Measurements from ENCODE around the gene BLNK. TPM values are rescaled to one million over a fixed set of nuclear protein-coding genes. Genes with fewer than 3 reads are reported as not detected.

Gene BLNK
- total RNA-seq (2011; cell fraction: chromatin; rRNA removed; ENCODE audit: low replicate concordance): not detected in 2 replicates
- not detected in 2 replicates for total RNA-seq (2011; cell fraction: nucleolus; rRNA removed)
- total RNA-seq (2011; cell fraction: nucleoplasm; rRNA removed): not detected in 2 replicates
- not detected in 2 replicates for total RNA-seq (2014; rRNA removed)
- not detected in 2 replicates for total RNA-seq (2014; rRNA removed; fragmentation: Illumina TruSeq; extraction: Trizol)
- not detected in 2 replicates for total RNA-seq (2015; rRNA removed; fragmentation: Illumina TruSeq; extraction: Trizol)
- total RNA-seq (2021): 0.20 TPM in 1 of 2 replicates, not detected in the other
- polyA plus RNA-seq (2011; rRNA removed): not detected in 2 replicates
- not detected in 2 replicates for polyA plus RNA-seq (2011; cell fraction: cytosol; rRNA removed)
- not detected in 2 replicates for polyA plus RNA-seq (2011; cell fraction: nucleus; rRNA removed)
- polyA plus RNA-seq (2012): not detected in 2 replicates
- polyA plus RNA-seq (2014; fragmentation: Illumina TruSeq; extraction: Trizol): not detected in 2 replicates
- not detected for polyA plus RNA-seq (2014; fragmentation: Nextera tagmentation; extraction: Ambion mirVana)
- not detected in 2 replicates for polyA plus RNA-seq (2014; rRNA removed)
- polyA minus RNA-seq (2011; rRNA and poly(A)+ RNA removed): not detected in 2 replicates
- not detected in 2 replicates for polyA minus RNA-seq (2011; cell fraction: cytosol; rRNA and poly(A)+ RNA removed)
- polyA minus RNA-seq (2011; cell fraction: nucleus; rRNA and poly(A)+ RNA removed): not detected in 2 replicates
- Bru-seq, nascent RNA: percentile 6 among the genes with signal in this experiment
- percentile 3 among the genes with signal in this experiment for BruChase-seq, experiment 1, labeled RNA remaining after a 2-hour chase
- percentile 5 among the genes with signal in this experiment for BruChase-seq, experiment 2, labeled RNA remaining after a 6-hour chase
- long read RNA-seq, experiment 1: 0 reads
- long read RNA-seq, experiment 2: 0 reads
- long read RNA-seq, experiment 3: 0 reads

- ATAC-seq (no peak), FAIRE-seq (no peak), DNase-seq (ENCODE audit: extremely low read depth in 1 of 4, low spot score in 3 of 4) (no peak)
- TF ChIP-seq ZNF408 (CRISPR knock-in tag; IDR thresholded peaks at IDR 0.05; ENCODE audit: low read depth) (no peak), SNRNP70 (optimal IDR thresholded peaks at IDR 0.05; ENCODE audit: low read depth, low read length) (no peak), TAL1 (IDR thresholded peaks at IDR 0.05) (no peak), TEAD1 (CRISPR knock-in tag; IDR thresholded peaks at IDR 0.05) (no peak), ZNF507 (tag; conservative IDR thresholded peaks at IDR 0.05) (no peak), NELFE (IDR thresholded peaks at IDR 0.05; ENCODE audit: insufficient read depth, insufficient read length) (no peak), DDX20 (tag; IDR thresholded peaks at IDR 0.05; ENCODE audit: low read depth) (no peak), E2F3 (CRISPR knock-in tag; IDR thresholded peaks at IDR 0.05) (no peak), FOS (IDR thresholded peaks at IDR 0.05; ENCODE audit: extremely low read depth, insufficient read length) (no peak)
- H3K4me3 ChIP-seq: no peak within 1 kb of the TSS
- ChIA-PET CTCF (ENCODE audit: low intra/inter-chr PET ratio) (no interaction called here), POLR2A (interaction anchor here (0.6 to 2.0 kb wide), 3 partner anchors 8 to 639 kb away, joined by 3 to 7 read pairs (median 5); no protein-coding TSS in a partner anchor)
- H3K27ac ChIP-seq (ENCODE audit: extremely low read depth, low read depth, low read length): no peak within 1 kb of the TSS
- no peaks in the 10 kb centered on the region for H3K36me3 ChIP-seq (ENCODE audit: control insufficient read depth, insufficient read depth, low read length)
- no peaks in the 10 kb centered on the region for H3K79me2 ChIP-seq (ENCODE audit: control insufficient read depth, insufficient read depth, low read length)
- in situ Hi-C loops (cut with MboI): no loop called here
- no peaks in the 10 kb centered on the region for H3K4me1 ChIP-seq (replicated peaks in 1 of 2; ENCODE audit: control insufficient read depth in 2 of 2, insufficient read depth in 2 of 2, low read length in 2 of 2)
- H2AFZ ChIP-seq (ENCODE audit: low read depth, low read length): no peak within 1 kb of the TSS
- H3K27me3 ChIP-seq (ENCODE audit: control insufficient read depth in 2 of 2, insufficient read depth in 2 of 2, low read length in 2 of 2): peaks cover 0 to 8% of the 10 kb centered on the region in 2 experiments; a peak in 2 of 5 replicates
- WGBS (ENCODE audit: insufficient coverage, low coverage, missing lambda C conversion rate): 3% methylated on average over 5 of the region's 6 CpGs
- no peaks in the 10 kb centered on the region for H3K9me1 ChIP-seq (ENCODE audit: control insufficient read depth, insufficient read depth, low read length)
- H3K9me3 ChIP-seq (replicated peaks; ENCODE audit: control insufficient read depth, insufficient read depth, low read depth, low read length): no peaks in the 10 kb centered on the region
- H3K4me2 ChIP-seq (ENCODE audit: insufficient read depth, low read length): no peak within 1 kb of the TSS
- intact Hi-C loops (cut with micrococcal nuclease): no loop called here
- no peaks in the 10 kb centered on the region for H4K20me1 ChIP-seq (replicated peaks; ENCODE audit: control insufficient read depth, insufficient read depth, low read length)
- H3K9ac ChIP-seq (ENCODE audit: insufficient read depth in 1 of 2, low read depth in 2 of 2, low read length in 2 of 2): no peak within 1 kb of the TSS
- BruUV-seq (replicated peaks): no TSS peak
Measured at GRCh38 chr10:96271016-96271815, at the start of gene BLNK. Gene BLNK, minus strand, starts transcription at chr10:96271569. Its CDS starts 171 bp downstream, at chr10:96271398.

Measured in K562 (cell line).